ENCODE measurements around the gene FAM222B. TPM values are rescaled to one million over a fixed set of nuclear protein-coding genes. Genes with fewer than 3 reads are reported as not detected.
A peak's percentile ranks its signal among the peaks of the same experiment; 100 is the strongest.
"Not testable (repeated sequence)": the region's sequence is repeated elsewhere in the genome, so short reads cannot be mapped to it uniquely, and the experiment has no call there.

The FAM222B gene
- total RNA-seq, 2 experiments from 2014 or later, result 15.4 to 17.1 TPM

DNA sequence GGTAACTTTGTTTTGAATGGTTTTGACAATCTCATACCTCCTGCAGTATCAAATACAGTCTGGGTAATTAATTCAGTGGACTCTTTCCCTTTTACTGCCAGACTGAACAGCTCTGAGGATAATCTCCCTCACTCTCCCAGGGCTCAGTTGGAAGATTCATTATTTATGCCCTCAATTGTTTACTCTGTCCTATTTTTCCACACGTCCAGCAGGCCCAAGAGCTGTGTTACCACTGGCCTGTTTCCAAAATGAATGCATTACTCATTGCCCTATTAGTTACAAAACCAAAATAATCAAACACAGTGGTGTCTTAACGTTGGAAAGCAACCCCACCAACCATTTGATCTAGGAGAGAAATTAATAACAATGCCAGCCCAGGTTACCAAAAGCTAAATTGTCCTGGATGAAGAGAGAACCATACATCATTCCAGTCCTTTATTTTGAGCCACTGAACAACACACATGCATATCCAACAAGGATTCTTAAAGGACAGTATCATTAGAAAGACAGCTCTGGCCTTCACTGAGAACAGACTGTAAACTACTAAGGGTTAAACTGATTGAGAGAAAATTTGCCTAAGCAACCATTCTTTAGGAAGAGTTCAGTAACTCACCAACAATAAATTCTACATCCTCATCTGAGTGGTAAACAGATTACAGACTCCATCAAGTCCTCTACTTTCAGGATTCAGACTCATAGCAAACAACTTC, 34.5 kb downstream of the FAM222B start:
- Mint-ChIP-seq H3K27ac (no peak overlapping the region), H3K27me3 (ENCODE audit: low read depth) (no peaks in the 10 kb centered on the region), H3K36me3 (ENCODE audit: low read depth) (peaks cover 24% of the 10 kb centered on the region), H3K9me3 (ENCODE audit: insufficient read depth) (no peaks in the 10 kb centered on the region), H3K4me3 (no peak overlapping the region), H3K4me1 (ENCODE audit: low read depth) (peaks cover 26% of the 10 kb centered on the region)
- POLR2A ChIA-PET, result no interaction called here
- no peak for ATAC-seq
- CTCF ChIA-PET, result interaction anchor here (1.0 to 3.8 kb wide), 7 partner anchors 11 to 95 kb away, joined by 3 to 21 read pairs (median 5); partner anchors contain the start of gene DHRS13
- DNase-seq, result no peak

DNA sequence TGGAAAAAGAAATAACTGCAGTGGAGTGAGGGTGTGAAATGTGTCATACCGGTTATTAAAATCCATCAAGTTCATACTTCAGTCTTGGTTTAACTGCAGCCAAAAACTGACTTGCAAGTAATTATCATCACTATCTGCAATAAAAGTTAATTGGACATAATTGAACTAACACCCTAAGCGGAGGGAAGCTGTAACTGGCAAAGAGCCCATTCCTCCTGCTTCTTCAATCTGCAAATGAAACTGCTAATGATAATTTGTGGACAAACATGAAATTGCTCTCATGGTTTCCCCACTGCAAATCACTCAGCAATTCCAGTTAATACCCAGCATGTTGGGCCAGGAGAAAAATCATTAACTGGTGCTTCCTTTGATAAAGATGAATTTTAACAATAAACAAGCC, 46.5 kb downstream of the FAM222B start:
- no peaks in the 10 kb centered on the region for H3K9me3 Mint-ChIP-seq (ENCODE audit: insufficient read depth)
- ChIA-PET CTCF (no interaction called here), POLR2A (interaction anchor here (0.6 to 1.1 kb wide), 2 partner anchors 130 to 155 kb away, joined by 3 read pairs; partner anchors contain the start of gene PHF12)

DNA sequence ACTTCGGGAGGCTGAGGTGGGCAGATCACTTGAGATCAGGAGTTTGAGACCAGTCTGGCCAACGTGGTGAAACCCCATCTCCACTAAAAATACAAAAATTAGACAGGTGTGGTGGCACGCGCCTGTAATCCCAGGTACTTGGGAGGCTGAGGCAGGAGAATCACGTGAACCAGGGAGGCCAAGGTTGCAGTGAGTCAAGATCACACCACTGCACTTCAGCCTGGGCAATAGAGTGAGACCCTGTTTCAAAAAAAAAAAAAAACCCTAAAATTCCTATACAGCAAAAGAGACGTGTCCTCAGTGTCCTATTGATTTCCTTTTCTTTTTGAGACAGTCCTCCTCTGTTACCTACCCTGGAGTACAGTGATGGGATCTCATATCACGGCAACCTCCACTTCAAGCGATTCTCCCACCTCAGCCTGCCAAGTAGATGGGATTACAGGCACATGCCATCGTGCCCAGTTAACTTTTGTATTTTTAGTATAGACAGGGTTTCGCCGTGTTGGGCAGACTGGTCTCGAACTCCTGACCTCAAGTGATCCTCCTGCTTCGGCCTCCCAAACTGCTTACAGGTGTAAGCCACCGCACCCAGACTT, 47.6 kb downstream of the FAM222B start:
- H3K4me3 Mint-ChIP-seq; H3K9me3 Mint-ChIP-seq (ENCODE audit: insufficient read depth); CTCF ChIA-PET; H3K27ac Mint-ChIP-seq; H3K4me1 Mint-ChIP-seq (ENCODE audit: low read depth); H3K36me3 Mint-ChIP-seq (ENCODE audit: low read depth); ATAC-seq; H3K27me3 Mint-ChIP-seq (ENCODE audit: low read depth); DNase-seq; POLR2A ChIA-PET: not testable (repeated sequence)

More for the DNA sequence above, 46.5 kb downstream of the FAM222B start:
- Mint-ChIP-seq H3K4me3 (no peak overlapping the region), H3K36me3 (ENCODE audit: low read depth) (no peaks in the 10 kb centered on the region), H3K4me1 (ENCODE audit: low read depth) (peaks cover 3% of the 10 kb centered on the region), H3K27me3 (ENCODE audit: low read depth) (no peaks in the 10 kb centered on the region), H3K27ac (no peak overlapping the region)
- DNase-seq (no peak), ATAC-seq (no peak)

DNA sequence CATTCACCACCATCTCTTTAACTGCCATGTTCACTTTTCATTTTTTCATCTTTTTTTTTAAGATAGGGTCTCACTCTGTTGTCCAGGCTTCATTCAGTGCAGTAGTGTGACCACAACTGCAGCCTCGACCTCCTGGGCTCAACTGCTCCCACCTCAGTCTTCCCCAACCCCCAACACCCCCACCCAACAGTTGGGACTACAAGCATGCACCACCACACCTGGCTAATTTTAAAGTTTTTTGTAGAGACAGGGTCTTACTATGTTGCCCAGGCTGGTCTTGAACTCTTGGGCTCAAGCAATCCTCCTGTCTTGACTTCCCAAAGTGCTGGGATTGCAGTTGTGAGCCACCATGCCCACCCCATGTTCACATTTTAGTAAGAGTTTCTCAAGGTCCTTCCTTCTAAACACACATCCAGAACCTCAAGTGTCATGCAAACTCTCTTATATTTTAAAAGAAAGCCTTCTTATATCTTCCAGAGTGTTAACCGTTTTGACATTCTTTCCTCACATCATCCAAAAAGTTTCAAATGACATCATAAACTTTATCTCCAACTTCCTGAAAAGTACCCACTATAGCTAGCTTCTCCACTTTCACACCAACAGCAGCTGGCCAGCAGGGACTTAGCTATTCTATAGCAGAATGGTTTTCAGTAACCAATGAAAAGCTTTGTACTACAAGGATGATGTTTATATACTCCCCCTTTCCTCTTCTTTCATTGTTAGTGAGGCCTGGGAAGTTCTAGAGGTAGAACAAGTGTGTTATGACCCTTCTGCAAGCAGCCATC, 49.5 kb downstream of the FAM222B start:
- H3K9me3 Mint-ChIP-seq (ENCODE audit: insufficient read depth), result no peaks in the 10 kb centered on the region
- ChIA-PET POLR2A (interaction anchor here (0.6 kb wide), 1 partner anchor 506 kb away, joined by 3 read pairs; no protein-coding TSS in a partner anchor), CTCF (interaction anchor here (0.7 to 1.5 kb wide), 6 partner anchors 9 to 49 kb away, joined by 3 to 4 read pairs (median 3); no protein-coding TSS in a partner anchor)
- ATAC-seq, result no peak
- no peaks in the 10 kb centered on the region for H3K27me3 Mint-ChIP-seq (ENCODE audit: low read depth)
- peaks cover 3% of the 10 kb centered on the region for H3K4me1 Mint-ChIP-seq (ENCODE audit: low read depth)
- no peak for DNase-seq
- H3K27ac Mint-ChIP-seq, result no peak overlapping the region
- H3K4me3 Mint-ChIP-seq, result no peak overlapping the region
- no peaks in the 10 kb centered on the region for H3K36me3 Mint-ChIP-seq (ENCODE audit: low read depth)

DNA sequence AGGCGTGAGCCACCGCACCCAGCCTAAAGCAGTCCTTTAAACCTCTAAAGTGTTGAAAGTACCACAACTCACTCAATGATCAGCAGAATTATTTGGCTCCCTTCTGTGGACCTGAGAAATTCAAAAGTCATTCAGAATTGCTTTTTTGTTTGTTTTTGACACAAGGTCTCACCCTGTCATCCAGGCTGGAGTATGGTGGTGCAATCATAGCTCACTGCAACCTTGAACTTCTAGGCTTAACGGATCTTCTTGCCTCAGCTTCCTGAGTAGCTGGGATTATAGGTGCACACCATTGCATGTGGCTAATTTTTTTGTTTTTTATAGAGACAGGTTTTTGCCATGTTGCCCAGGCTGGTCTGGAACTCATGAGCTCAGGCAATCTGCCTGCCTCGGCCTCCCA, 54.5 kb downstream of the FAM222B start:
- no peak for DNase-seq
- CTCF ChIA-PET, result interaction anchor here (5.8 kb wide), 1 partner anchor 25 kb away, joined by 34 read pairs; no protein-coding TSS in a partner anchor
- no peak for ATAC-seq
- Mint-ChIP-seq H3K27ac (no peak overlapping the region), H3K9me3 (ENCODE audit: insufficient read depth) (no peaks in the 10 kb centered on the region), H3K4me1 (ENCODE audit: low read depth) (no peaks in the 10 kb centered on the region), H3K27me3 (ENCODE audit: low read depth) (no peaks in the 10 kb centered on the region), H3K4me3 (no peak overlapping the region), H3K36me3 (ENCODE audit: low read depth) (no peaks in the 10 kb centered on the region)
- POLR2A ChIA-PET, result interaction anchor here (0.5 kb wide), 1 partner anchor 106 kb away, joined by 3 read pairs; no protein-coding TSS in a partner anchor

DNA sequence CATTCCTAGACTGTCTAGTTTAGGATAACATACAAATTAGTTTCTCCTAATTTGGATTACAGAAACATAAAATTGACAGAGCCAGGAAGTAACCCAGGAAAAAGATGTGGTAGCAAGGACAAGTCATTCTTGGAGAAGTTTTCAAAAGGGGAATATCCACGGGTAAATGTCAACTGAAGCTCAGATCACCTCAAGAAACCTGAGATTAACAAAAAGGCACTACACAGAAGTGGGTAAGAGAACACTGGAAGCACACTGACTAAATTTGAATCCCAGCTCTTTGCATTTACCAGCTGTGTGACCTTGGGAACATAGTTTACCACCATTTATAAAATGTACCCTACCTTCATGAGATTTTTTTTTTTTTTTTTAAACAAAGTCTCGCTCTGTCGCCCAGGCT, 59.4 kb downstream of the FAM222B start:
- no peaks in the 10 kb centered on the region for H3K27me3 Mint-ChIP-seq (ENCODE audit: low read depth)
- DNase-seq (no peak), ATAC-seq (no peak)
- no peak overlapping the region for H3K4me3 Mint-ChIP-seq
- ChIA-PET POLR2A (no interaction called here), CTCF (no interaction called here)
- H3K4me1 Mint-ChIP-seq (ENCODE audit: low read depth), result peaks cover 10% of the 10 kb centered on the region
- peaks cover 8% of the 10 kb centered on the region for H3K36me3 Mint-ChIP-seq (ENCODE audit: low read depth)
- H3K27ac Mint-ChIP-seq, result no peak overlapping the region
- H3K9me3 Mint-ChIP-seq (ENCODE audit: insufficient read depth), result no peaks in the 10 kb centered on the region

DNA sequence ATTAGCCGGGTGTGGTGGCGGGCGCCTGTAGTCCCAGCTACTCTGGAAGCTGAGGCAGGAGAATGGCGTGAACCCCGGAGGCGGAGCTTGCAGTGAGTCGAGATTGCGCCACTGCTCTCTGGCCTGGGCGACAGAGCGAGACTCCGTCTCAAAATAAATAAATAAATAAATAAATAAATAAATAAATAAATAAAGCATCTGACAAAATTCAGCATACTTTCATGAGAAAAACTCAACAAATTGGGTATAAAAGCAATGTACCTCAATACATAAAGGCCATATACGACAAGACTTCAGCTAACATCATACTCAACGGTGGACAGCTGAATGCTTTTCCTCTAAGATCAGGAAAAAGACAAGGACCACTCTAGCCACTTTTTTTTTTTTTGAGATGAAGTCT, 63.0 kb downstream of the FAM222B start:
- ChIA-PET POLR2A (interaction anchor here (0.7 kb wide), 2 partner anchors 10 to 52 kb away, joined by 3 read pairs; no protein-coding TSS in a partner anchor), CTCF (interaction anchor here (2.3 kb wide), 1 partner anchor 16 kb away, joined by 10 read pairs; no protein-coding TSS in a partner anchor)
- not testable (repeated sequence) for H3K9me3 Mint-ChIP-seq (ENCODE audit: insufficient read depth); ATAC-seq; H3K27ac Mint-ChIP-seq; H3K27me3 Mint-ChIP-seq (ENCODE audit: low read depth); H3K36me3 Mint-ChIP-seq (ENCODE audit: low read depth); DNase-seq; H3K4me3 Mint-ChIP-seq
- H3K4me1 Mint-ChIP-seq (ENCODE audit: low read depth), result peaks cover 24% of the 10 kb centered on the region

DNA sequence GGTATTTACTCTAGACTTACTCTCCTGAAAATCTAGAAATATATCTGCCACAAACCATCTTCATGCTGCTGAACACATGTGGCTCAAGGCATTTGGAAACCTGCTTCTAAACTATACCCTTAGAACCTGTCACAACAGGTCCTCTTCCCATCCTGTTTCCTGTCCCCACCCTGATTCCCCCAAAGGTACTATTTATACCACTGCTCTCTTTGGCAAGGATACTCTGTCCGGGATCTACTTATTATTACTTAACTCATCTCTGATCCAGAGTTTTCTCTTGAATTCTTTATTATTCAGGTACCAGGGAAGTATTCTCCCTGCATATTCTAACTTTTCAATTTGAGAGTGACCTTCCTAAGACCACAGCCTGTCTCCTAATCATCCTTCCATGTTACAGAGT, 65.4 kb downstream of the FAM222B start:
- Mint-ChIP-seq H3K4me1 (ENCODE audit: low read depth) (peaks cover 28% of the 10 kb centered on the region), H3K27ac (peak overlapping the region; percentile 34), H3K9me3 (ENCODE audit: insufficient read depth) (no peaks in the 10 kb centered on the region), H3K27me3 (ENCODE audit: low read depth) (no peaks in the 10 kb centered on the region), H3K4me3 (no peak overlapping the region), H3K36me3 (ENCODE audit: low read depth) (peaks cover 13% of the 10 kb centered on the region)
- ChIA-PET POLR2A (interaction anchor here (0.7 kb wide), 1 partner anchor 83 kb away, joined by 3 read pairs; no protein-coding TSS in a partner anchor), CTCF (interaction anchor here (1.2 to 5.9 kb wide), 3 partner anchors 13 to 50 kb away, joined by 3 to 83 read pairs (median 10); no protein-coding TSS in a partner anchor)
- ATAC-seq (no peak), DNase-seq (no peak)

DNA sequence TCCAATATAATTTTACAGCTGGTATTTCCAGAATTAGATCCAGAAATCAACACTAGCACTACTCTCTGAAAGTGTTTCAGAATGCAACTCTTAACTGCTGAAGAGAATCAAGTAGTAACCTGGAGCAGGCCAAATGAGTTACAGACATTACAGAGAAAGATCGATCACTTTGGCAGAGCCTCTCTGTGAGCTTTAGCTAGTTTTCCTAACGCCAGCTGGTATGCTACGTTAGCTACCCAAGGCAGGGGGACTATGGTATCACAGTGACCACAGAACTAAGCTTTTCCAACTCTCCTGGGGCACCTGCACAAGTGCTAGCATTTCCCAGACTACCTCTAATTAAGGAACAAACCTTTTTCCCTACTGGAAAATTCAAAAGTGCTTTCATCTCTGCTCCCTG, 68.4 kb downstream of the FAM222B start:
- no peak overlapping the region for H3K27ac Mint-ChIP-seq
- POLR2A ChIA-PET, result no interaction called here
- DNase-seq (no peak), ATAC-seq (no peak)
- H3K27me3 Mint-ChIP-seq (ENCODE audit: low read depth), result no peaks in the 10 kb centered on the region
- peaks cover 28% of the 10 kb centered on the region for H3K4me1 Mint-ChIP-seq (ENCODE audit: low read depth)
- CTCF ChIA-PET, result interaction anchor here (0.7 to 5.9 kb wide), 7 partner anchors 8 to 343 kb away, joined by 3 to 83 read pairs (median 3); partner anchors contain the start of gene TLCD1
- no peaks in the 10 kb centered on the region for H3K9me3 Mint-ChIP-seq (ENCODE audit: insufficient read depth)
- peaks cover 11% of the 10 kb centered on the region for H3K36me3 Mint-ChIP-seq (ENCODE audit: low read depth)
- H3K4me3 Mint-ChIP-seq, result no peak overlapping the region

DNA sequence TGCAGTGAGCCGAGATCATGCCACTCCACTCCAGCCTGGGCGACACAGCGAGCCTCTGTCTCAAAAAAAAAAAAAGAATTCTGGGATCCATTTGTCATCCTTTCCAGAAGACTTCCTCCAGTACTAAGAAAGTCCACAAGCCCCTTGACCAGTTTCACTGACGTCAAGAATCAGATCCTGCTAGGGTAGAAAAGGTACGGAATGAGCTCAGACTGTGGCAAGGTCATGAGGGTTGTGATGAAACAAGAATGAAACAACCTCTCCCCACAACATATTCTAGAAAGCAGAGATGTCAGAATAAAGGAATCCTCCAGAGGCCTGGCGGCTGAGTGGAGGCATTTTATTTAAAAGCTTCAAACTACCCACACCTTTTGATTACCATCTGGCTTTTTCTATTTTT, 68.9 kb downstream of the FAM222B start:
- ChIA-PET CTCF (interaction anchor here (0.7 to 5.9 kb wide), 7 partner anchors 8 to 144 kb away, joined by 3 to 83 read pairs (median 3); partner anchors contain the start of genes RPL23A and TLCD1), POLR2A (no interaction called here)
- H3K9me3 Mint-ChIP-seq (ENCODE audit: insufficient read depth), result no peaks in the 10 kb centered on the region
- ATAC-seq (no peak), DNase-seq (no peak)
- peaks cover 7% of the 10 kb centered on the region for H3K36me3 Mint-ChIP-seq (ENCODE audit: low read depth)
- no peak overlapping the region for H3K27ac Mint-ChIP-seq
- peaks cover 23% of the 10 kb centered on the region for H3K4me1 Mint-ChIP-seq (ENCODE audit: low read depth)
- no peaks in the 10 kb centered on the region for H3K27me3 Mint-ChIP-seq (ENCODE audit: low read depth)
- H3K4me3 Mint-ChIP-seq, result no peak overlapping the region

DNA sequence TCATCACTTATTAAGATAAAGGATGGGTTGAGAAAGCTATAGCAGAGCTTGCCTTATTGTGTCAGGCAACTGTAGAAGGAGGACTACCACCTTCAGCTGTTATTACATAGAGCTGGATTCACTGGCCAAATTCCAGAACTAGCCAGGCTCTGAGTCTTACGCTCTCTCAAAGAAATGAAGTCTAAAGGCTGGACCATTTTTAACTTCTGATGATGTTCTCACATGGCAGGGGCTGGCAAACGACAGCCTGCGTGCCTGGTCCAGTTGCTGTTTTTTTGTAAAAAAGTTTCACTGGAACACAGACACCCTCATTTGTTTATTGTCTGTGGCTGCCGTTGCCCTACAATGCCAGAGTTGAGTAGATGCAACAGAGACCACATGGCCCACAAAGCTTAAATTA, 77.6 kb downstream of the FAM222B start:
- Mint-ChIP-seq H3K4me3 (no peak overlapping the region), H3K27ac (no peak overlapping the region), H3K27me3 (ENCODE audit: low read depth) (no peaks in the 10 kb centered on the region), H3K9me3 (ENCODE audit: insufficient read depth) (no peaks in the 10 kb centered on the region), H3K4me1 (ENCODE audit: low read depth) (peaks cover 16% of the 10 kb centered on the region), H3K36me3 (ENCODE audit: low read depth) (peaks cover 19% of the 10 kb centered on the region)
- ChIA-PET CTCF (interaction anchor here (0.6 to 7.6 kb wide), 24 partner anchors 9 to 347 kb away, joined by 3 to 133 read pairs (median 14); partner anchors contain the start of genes DHRS13, FAM222B, FLOT2 and PHF12), POLR2A (interaction anchor here (1.4 kb wide), 1 partner anchor 129 kb away, joined by 4 read pairs; no protein-coding TSS in a partner anchor)
- no peak for ATAC-seq
- no peak for DNase-seq
